HG02798 (cell line): ENCODE measurements around the gene SHPK.

Experiments
- ATAC-seq: cut with Tn5 transposase; IDR thresholded peaks from one replicate; pipeline ENCODE4 v1.9.1; 2021; ENCODE audit warnings: mild to moderate bottlenecking; ENCODE audit not compliant: unreplicated experiment, poor library complexity

Gene SHPK, protein sequence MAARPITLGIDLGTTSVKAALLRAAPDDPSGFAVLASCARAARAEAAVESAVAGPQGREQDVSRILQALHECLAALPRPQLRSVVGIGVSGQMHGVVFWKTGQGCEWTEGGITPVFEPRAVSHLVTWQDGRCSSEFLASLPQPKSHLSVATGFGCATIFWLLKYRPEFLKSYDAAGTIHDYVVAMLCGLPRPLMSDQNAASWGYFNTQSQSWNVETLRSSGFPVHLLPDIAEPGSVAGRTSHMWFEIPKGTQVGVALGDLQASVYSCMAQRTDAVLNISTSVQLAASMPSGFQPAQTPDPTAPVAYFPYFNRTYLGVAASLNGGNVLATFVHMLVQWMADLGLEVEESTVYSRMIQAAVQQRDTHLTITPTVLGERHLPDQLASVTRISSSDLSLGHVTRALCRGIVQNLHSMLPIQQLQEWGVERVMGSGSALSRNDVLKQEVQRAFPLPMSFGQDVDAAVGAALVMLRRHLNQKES

DNA sequence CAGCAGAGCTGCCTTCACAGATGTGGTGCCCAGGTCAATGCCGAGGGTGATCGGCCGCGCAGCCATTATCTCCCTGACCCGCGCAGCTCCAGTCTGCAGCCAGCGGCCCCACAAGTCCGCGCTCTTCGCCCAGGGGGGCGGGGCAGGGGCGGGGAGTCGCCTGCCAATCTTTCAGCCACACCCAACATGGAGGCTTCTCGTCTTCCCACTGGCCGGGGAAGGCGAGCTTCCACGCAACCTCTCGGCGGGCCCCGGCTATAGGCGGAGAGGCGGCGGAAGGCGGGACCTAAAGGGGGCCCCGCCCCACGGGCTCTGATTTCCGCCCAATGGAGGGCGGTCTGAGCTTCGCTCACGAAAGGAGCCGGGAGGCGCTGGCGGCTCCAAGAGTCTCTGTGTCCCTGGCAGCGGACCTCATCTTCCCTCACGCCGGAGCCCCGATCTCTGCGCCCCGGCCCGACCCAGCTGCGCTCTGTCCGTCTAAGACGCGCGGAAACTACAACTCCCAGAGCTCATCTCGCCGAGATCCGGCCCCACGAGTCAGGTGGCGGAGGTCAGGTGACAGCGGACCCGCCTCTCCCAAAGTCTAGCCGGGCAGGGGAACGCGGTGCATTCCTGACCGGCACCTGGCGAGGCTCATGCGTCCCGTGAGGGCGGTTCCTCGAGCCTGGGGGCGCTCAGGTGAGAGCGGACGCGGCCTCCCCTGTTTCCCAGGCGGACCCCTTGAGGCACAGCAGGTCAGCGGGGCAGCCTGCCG is at the start of gene SHPK, which contains the start of gene CTNS:
Gene SHPK, minus strand, starts transcription at position 97 of the 754 bp plus-strand sequence. Its CDS starts 31 bp downstream, at position 66.
Gene CTNS, plus strand, starts transcription at position 607 of the 754 bp plus-strand sequence. CDS start 3,447 bp downstream, outside the sequence.
- ATAC-seq: peak; percentile 96

DNA sequence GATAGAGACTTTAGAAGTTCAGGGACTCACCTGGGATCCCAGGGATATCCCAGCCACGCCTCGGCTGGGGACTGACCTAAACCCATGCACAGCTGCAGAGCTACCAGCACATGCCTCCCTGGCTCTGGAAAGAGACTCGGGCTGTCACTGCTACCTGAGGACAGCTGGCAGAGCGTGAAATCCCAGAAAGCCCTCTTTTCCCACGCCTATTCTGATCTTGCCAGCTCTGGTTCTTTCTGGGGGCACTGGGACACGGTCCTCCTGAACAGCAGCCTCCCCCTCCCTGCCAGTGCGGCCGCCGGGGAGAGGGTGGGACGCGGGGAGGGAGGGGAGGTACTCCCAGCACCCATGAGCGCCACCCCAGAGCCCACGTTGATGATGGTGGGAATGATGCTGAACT is 49.1 kb upstream of the SHPK start:
- ATAC-seq: no peak

- ATAC-seq: peak; percentile 61
These were observed 47.0 kb upstream of the SHPK start for GRCh38 chr17:3683054-3683511.

GRCh38 chr17:3682033-3682432 is 46.0 kb upstream of the SHPK start:
- ATAC-seq: no peak

GRCh38 chr17:3681565-3681964 is 45.5 kb upstream of the SHPK start:
- no peak for ATAC-seq

- no peak for ATAC-seq
These were observed 45.0 kb upstream of the SHPK start for GRCh38 chr17:3681057-3681456.

GRCh38 chr17:3679531-3680126 is 43.6 kb upstream of the SHPK start:
- no peak for ATAC-seq

DNA sequence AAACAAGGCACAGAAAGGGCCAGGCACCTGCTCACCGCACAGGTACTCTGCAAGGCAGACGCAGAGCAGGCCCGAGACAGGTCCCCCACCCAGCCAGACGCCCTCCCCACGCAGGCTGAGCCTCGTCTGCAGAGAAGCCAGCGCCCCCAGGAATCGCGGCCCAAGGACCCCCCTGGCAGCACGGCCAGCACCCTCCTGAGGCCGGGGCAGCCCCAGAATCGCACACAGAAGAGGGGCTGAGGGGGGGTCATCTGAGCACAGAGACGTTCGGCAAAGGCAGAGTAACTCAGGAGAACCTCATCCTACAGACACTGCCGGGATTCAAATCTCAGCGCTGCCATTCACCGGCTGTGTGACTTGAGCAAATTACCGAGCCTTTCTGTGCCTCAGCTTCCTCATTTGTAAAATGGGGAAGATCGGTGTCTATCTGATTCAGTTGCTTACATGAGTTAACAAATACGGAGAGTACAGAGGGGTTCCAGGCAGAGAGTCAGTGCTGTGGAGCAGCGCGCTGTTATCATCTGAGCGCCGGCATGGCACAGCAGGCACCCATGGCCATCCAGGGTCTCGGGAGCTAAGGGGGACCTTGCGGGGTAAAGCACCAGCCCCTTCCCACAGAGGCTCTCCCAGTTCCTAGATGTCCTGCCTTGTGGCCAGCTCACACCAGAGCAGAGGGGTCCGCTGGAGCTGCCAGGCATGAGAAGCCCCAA is 42.9 kb upstream of the SHPK start:
- ATAC-seq: no peak

- no peak for ATAC-seq
These were observed 42.2 kb upstream of the SHPK start for GRCh38 chr17:3678095-3678820.

- ATAC-seq: no peak
These were observed 39.8 kb upstream of the SHPK start for GRCh38 chr17:3675886-3676285.

GRCh38 chr17:3672571-3672970 is 36.5 kb upstream of the SHPK start:
- no peak for ATAC-seq

- no peak for ATAC-seq
These were observed 33.5 kb upstream of the SHPK start for GRCh38 chr17:3669548-3669947.

DNA sequence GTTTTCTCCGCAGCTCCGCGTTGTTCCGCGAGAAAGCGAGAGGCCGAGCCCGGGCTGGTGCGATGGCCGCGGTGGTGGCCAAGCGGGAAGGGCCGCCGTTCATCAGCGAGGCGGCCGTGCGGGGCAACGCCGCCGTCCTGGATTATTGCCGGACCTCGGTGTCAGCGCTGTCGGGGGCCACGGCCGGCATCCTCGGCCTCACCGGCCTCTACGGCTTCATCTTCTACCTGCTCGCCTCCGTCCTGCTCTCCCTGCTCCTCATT is 33.0 kb upstream of the SHPK start:
- ATAC-seq: no peak

DNA sequence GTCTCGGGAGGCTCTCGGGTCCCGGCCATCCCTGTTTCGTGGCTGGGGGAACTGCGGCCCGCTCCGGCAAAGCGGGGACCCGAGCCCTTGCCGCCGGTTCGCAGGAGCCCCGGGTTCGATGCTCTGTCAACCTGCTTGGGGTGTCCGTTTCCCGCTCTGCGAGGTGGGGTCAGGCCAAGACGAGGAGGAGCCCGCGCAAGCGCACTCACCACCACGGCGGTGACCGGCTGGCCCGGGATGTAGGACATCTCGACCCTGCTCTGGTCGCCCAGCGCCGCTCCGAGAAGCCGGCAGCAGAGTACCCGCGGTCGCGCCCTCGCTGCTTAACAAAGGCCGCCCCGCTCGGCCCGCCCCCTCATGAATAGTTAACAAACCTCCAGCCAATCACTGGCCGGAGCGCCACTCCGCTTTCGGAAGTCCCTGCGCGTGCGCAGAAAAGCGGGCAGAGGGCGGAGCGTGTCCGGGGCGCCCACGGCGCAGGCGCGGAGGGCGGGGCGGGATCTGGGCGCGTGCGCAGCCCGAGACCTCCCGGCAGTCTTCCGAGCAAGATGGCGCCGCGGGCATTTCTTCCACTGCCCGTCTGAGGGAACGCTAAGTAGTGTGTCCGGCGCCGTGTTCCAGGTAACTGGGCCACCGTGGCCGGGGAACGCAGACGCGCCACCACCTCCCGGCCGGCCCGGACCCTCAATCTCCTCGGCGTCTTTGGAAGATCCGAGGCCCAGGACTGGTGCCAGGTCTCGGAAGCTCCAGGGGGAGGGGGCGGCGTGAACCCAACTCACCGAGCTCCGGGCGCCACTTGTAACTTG is 32.4 kb upstream of the SHPK start, which contains the start of the genes EMC6 and TAX1BP3:
Gene EMC6, plus strand, starts transcription at position 534 of the 806 bp plus-strand sequence. CDS start 335 bp downstream, outside the sequence.
Gene TAX1BP3, minus strand, starts transcription at position 300 of the 806 bp plus-strand sequence. Its CDS starts 52 bp downstream, at position 248.
- peak; percentile 93 for ATAC-seq

- peak; percentile 8 for ATAC-seq
These were observed 31.6 kb upstream of the SHPK start for GRCh38 chr17:3667366-3668278.

DNA sequence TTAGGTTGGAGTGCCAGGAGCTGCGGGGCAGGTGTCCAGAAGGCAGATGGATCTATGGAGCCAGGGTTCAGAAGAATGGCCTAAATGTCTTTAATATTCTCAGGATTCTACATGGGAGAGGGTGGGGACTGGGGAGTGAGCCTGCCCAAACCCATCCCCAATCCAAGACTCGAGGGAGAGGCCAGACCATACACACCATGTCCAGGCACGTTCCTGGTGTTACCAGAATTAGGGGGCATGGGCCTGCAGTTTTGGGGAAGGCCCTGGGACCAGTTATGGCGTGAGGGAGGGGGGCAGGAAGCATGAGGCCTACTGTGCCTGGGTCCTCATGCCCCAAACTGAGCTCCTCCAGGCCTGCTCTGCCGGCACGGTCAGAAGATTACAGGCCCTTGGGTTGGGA is 30.5 kb upstream of the SHPK start:
- ATAC-seq: no peak

DNA sequence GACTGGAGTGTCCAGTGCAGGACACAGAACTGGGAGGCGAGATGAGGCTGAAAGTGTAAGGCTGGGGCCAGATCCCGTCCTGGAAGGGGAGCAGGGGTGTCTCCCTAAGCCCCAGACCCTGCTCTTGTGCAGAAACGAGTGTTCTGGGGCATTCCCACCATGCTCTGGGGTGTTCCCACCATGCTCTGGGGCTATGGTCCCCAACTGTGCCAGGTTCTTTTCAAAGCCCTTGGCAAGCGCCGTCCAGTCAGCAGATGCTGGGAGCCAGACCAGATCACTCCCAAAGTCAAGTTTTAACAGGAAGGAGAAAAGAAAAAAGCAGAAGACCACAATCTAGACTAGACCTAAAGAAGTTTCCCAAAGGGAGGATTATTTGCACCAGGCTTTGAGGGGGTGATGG is 29.8 kb upstream of the SHPK start:
- ATAC-seq: no peak
